Fibroblast of lung (primary cell): ENCODE measurements around the gene HDC. TPM values are rescaled to one million over a fixed set of nuclear protein-coding genes. Genes with fewer than 3 reads are reported as not detected.

Experiments used
- DNase-seq, 2 donors: peaks; one replicate each; pipeline versions ENCODE4 v3.0.0 to v3.0.0-alpha.2; 2010; ENCODE audit warnings: low read depth in 2 of 2
- H2AFZ ChIP-seq: 2 replicates; pipeline ENCODE4 v1.5.1; 2012; ENCODE audit warnings: low read length, control low read depth, inconsistent platforms
- H3K27ac ChIP-seq: 2 replicates; pipeline ENCODE4 v1.5.1; 2011; ENCODE audit warnings: low read length, control low read depth; ENCODE audit not compliant: insufficient read depth
- H3K27me3 ChIP-seq: 2 replicates; pipeline ENCODE4 v1.5.1; 2011; ENCODE audit warnings: mild to moderate bottlenecking, low read length; ENCODE audit not compliant: control insufficient read depth, insufficient read depth
- H3K36me3 ChIP-seq: 2 replicates; pipeline ENCODE4 v1.5.1; 2011; ENCODE audit warnings: low read length; ENCODE audit not compliant: control insufficient read depth, insufficient read depth
- H3K4me1 ChIP-seq: 2 replicates; pipeline ENCODE4 v1.5.1; 2011; ENCODE audit warnings: low read length; ENCODE audit not compliant: control insufficient read depth, insufficient read depth; ENCODE audit errors: extremely low read depth
- H3K4me2 ChIP-seq: 2 replicates; pipeline ENCODE4 v1.5.1; 2011; ENCODE audit warnings: low read length, control low read depth; ENCODE audit not compliant: insufficient read depth; ENCODE audit errors: extremely low read depth
- H3K4me3 ChIP-seq, 4 experiments: fragments of 200-600 bp in 1 of 4; sonication (generic) in 1 of 4; replicated peaks in 1 of 4; 2 replicates each; pipeline ENCODE4 v1.5.1; 2011 to 2016; ENCODE audit warnings: low read length in 4 of 4, low read depth in 3 of 4, mild to moderate bottlenecking in 3 of 4, control low read depth in 2 of 4, inconsistent platforms in 1 of 4, mixed read lengths in 1 of 4; ENCODE audit not compliant: insufficient read depth in 1 of 4; ENCODE audit errors: control extremely low read depth in 1 of 4
- H3K79me2 ChIP-seq: 2 replicates; pipeline ENCODE4 v1.5.1; 2012; ENCODE audit warnings: mild to moderate bottlenecking, low read length, inconsistent platforms; ENCODE audit not compliant: control insufficient read depth, insufficient read depth
- H3K9ac ChIP-seq: 2 replicates; pipeline ENCODE4 v1.5.1; 2011; ENCODE audit warnings: mild to moderate bottlenecking, low read length, control low read depth; ENCODE audit not compliant: insufficient read depth
- H3K9me3 ChIP-seq: 2 replicates; pipeline ENCODE4 v1.5.1; 2012; ENCODE audit warnings: low read depth, low read length; ENCODE audit not compliant: control insufficient read depth, insufficient read depth
- H4K20me1 ChIP-seq: 2 replicates; pipeline ENCODE4 v1.5.1; 2011; ENCODE audit warnings: low read length; ENCODE audit not compliant: control insufficient read depth, insufficient read depth; ENCODE audit errors: extremely low read depth
- EZH2 ChIP-seq: IDR thresholded peaks from 2 replicates; pipeline ENCODE4 v1.5.1; 2012; ENCODE audit warnings: low read length, control low read depth, mild to moderate bottlenecking; ENCODE audit errors: missing control alignments
- polyA plus RNA-seq, 2 donors: library from polyadenylated mRNA; depleted of rRNA in 1 of 2; stranded (reverse) in 1 of 2; unstranded in 1 of 2; fragments of >200 nt; gene quantifications; 2 replicates each; pipeline ENCODE4 v1.2.1, GENCODE V29; 2011 to 2012; ENCODE audit warnings: missing spikeins in 1 of 2
- total RNA-seq: library from RNA; depleted of rRNA; stranded (reverse); fragments of >200 nt; gene quantifications from 2 replicates; pipeline ENCODE4 v1.2.1, GENCODE V29; 2014
- TF ChIP-seq, protein P1 (sequence below), 2 donors: IDR thresholded peaks in 1 of 2; conservative IDR thresholded peaks in 1 of 2; 1 replicate in 1 of 2; 2 replicates in 1 of 2; pipeline ENCODE4 v1.5.1; 2011 to 2012; ENCODE audit warnings: low read length in 2 of 2, control low read depth in 1 of 2, inconsistent platforms in 1 of 2, low read depth in 1 of 2, mild to moderate bottlenecking in 1 of 2

The HDC gene
- total and polyA plus RNA-seq, 2 donors (not counting 1 experiment from before 2014, with no cell fraction given), result not detected

DNA sequence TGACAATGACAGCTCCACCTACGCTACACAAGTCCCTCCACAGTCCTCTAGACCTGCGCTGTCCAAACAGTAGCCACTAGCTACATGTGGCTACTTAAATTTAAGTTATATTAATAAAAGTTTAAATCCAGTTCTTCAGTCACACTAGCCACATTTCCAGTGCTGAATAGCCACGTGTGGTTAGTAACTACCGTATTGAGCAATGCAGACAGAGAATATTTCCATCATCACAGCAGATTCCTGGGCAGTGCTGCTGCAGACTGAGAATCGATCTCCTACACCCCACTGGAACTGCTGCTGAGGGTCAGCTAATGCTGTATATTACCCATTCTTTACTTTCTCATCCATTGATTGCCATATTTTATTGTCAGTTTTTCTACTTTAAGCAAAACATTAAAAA is 40.9 kb downstream of the HDC start:
- H3K27me3 ChIP-seq, result peaks cover 2% of the 10 kb centered on the region
- TF ChIP-seq, protein P1, sequence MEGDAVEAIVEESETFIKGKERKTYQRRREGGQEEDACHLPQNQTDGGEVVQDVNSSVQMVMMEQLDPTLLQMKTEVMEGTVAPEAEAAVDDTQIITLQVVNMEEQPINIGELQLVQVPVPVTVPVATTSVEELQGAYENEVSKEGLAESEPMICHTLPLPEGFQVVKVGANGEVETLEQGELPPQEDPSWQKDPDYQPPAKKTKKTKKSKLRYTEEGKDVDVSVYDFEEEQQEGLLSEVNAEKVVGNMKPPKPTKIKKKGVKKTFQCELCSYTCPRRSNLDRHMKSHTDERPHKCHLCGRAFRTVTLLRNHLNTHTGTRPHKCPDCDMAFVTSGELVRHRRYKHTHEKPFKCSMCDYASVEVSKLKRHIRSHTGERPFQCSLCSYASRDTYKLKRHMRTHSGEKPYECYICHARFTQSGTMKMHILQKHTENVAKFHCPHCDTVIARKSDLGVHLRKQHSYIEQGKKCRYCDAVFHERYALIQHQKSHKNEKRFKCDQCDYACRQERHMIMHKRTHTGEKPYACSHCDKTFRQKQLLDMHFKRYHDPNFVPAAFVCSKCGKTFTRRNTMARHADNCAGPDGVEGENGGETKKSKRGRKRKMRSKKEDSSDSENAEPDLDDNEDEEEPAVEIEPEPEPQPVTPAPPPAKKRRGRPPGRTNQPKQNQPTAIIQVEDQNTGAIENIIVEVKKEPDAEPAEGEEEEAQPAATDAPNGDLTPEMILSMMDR (conservative IDR thresholded peaks at IDR 0.05 in 1 of 2, IDR thresholded peaks at IDR 0.05 in 1 of 2; ENCODE audit: low read depth in 1 of 2, low read length in 2 of 2), result no peak
- no peak for TF ChIP-seq EZH2
- H3K4me2 ChIP-seq, result no peak overlapping the region
- H3K4me3 ChIP-seq, result no peak overlapping the region
- no peaks in the 10 kb centered on the region for H3K4me1 ChIP-seq
- no peaks in the 10 kb centered on the region for H4K20me1 ChIP-seq
- peak; percentile 16 to 26 for DNase-seq
- H3K9ac ChIP-seq, result no peak overlapping the region
- no peaks in the 10 kb centered on the region for H3K79me2 ChIP-seq
- H3K9me3 ChIP-seq, result no peaks in the 10 kb centered on the region
- no peak overlapping the region for H3K27ac ChIP-seq
- H2AFZ ChIP-seq, result no peak overlapping the region
- H3K36me3 ChIP-seq, result no peaks in the 10 kb centered on the region

DNA sequence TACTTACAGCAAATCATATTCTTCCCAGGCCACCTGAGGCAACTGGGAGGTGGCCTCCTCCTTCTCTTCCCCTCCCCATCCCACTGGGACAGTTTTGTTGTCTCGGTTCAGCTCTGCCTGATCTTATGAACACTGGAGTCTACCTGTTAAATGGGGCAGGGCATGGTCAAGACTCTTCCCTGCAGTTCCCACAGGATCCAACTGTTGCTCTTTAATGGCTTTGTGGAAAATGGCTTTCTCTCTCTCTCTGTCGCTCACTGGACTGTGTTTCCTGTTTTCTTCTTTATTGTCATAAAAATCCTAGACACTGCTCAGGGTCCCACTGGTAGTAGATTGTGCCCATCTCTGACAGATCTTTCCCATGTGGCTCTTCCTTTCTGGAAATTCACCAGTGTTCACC is 43.3 kb downstream of the HDC start:
- TF ChIP-seq, protein P1 (conservative IDR thresholded peaks at IDR 0.05 in 1 of 2, IDR thresholded peaks at IDR 0.05 in 1 of 2; ENCODE audit: low read depth in 1 of 2, low read length in 2 of 2), result no peak
- no peak for TF ChIP-seq EZH2
- no peak overlapping the region for H3K27ac ChIP-seq
- no peak overlapping the region for H3K4me2 ChIP-seq
- no peaks in the 10 kb centered on the region for H3K9me3 ChIP-seq
- H3K4me3 ChIP-seq, result no peak overlapping the region
- H3K4me1 ChIP-seq, result no peaks in the 10 kb centered on the region
- H4K20me1 ChIP-seq, result no peaks in the 10 kb centered on the region
- H3K9ac ChIP-seq, result no peak overlapping the region
- H3K36me3 ChIP-seq, result no peaks in the 10 kb centered on the region
- peaks cover 2% of the 10 kb centered on the region for H3K27me3 ChIP-seq
- no peak overlapping the region for H2AFZ ChIP-seq
- H3K79me2 ChIP-seq, result no peaks in the 10 kb centered on the region
- no peak for DNase-seq

DNA sequence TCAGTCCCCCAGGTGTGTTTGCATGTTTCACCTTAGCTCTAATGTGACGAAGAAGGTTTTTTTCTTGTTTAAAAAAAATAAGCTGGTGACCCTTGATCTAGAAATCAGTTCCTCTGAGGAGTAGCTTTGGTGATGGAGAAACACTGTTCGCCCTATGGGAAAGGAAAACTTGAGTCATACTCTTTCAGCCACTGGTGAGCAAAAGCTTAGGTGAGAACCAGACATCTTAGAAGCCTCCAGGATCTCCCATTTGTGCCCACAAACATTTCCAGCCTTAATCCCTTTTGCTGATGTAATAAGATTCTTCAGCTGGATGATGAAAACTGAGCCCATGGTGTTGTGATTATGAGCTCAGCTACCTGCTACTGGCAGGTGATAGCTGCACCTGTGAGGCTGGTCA is 45.7 kb downstream of the HDC start:
- Histone ChIP-seq H3K4me1 (no peaks in the 10 kb centered on the region), H3K36me3 (no peaks in the 10 kb centered on the region), H3K27ac (no peak overlapping the region), H3K9me3 (no peaks in the 10 kb centered on the region), H3K27me3 (peaks cover 2% of the 10 kb centered on the region), H3K79me2 (no peaks in the 10 kb centered on the region), H3K4me2 (no peak overlapping the region), H4K20me1 (no peaks in the 10 kb centered on the region), H3K4me3 (no peak overlapping the region), H3K9ac (no peak overlapping the region), H2AFZ (no peak overlapping the region)
- no peak for DNase-seq
- no peak for TF ChIP-seq EZH2
- TF ChIP-seq, protein P1 (conservative IDR thresholded peaks at IDR 0.05 in 1 of 2, IDR thresholded peaks at IDR 0.05 in 1 of 2; ENCODE audit: low read depth in 1 of 2, low read length in 2 of 2), result no peak
